Spleen (tissue), 11 donors: ENCODE results near the gene ZNF3. TPM values are rescaled to one million over a fixed set of nuclear protein-coding genes. Genes with fewer than 3 reads are reported as not detected.

Source experiments
- DNase-seq: peaks from one replicate; pipeline ENCODE4 v3.0.0-alpha.2; 2020
- H3K27ac ChIP-seq, 8 donors: fragments of 200-600 bp; sonication (generic) in 7 of 8; 1 replicate in 4 of 8; 2 replicates in 4 of 8; pipeline versions ENCODE4 v1.5.0 to v1.8.0; 2016 to 2021; ENCODE audit warnings: inconsistent platforms in 4 of 8, mild to moderate bottlenecking in 4 of 8, moderate library complexity in 1 of 8
- H3K27me3 ChIP-seq, 7 donors: fragments of 200-600 bp; sonication (generic) in 6 of 7; replicated peaks in 1 of 7; 1 replicate in 4 of 7; 2 replicates in 3 of 7; pipeline versions ENCODE4 v1.5.0 to v1.8.0; 2016 to 2021; ENCODE audit warnings: inconsistent platforms in 3 of 7, mild to moderate bottlenecking in 1 of 7
- H3K36me3 ChIP-seq, 6 donors: fragments of 200-600 bp; sonication (generic) in 5 of 6; 1 replicate in 4 of 6; 2 replicates in 2 of 6; pipeline versions ENCODE4 v1.5.0 to v1.8.0; 2016 to 2021; ENCODE audit warnings: inconsistent platforms in 2 of 6
- H3K4me1 ChIP-seq, 6 donors: fragments of 200-600 bp; sonication (generic) in 5 of 6; 1 replicate in 3 of 6; 2 replicates in 3 of 6; pipeline versions ENCODE4 v1.5.0 to v1.8.0; 2016 to 2021; ENCODE audit warnings: inconsistent platforms in 3 of 6
- H3K4me3 ChIP-seq, 8 donors: fragments of 200-600 bp; sonication (generic) in 7 of 8; 1 replicate in 4 of 8; 2 replicates in 4 of 8; pipeline versions ENCODE4 v1.5.0 to v1.8.0; 2016 to 2021; ENCODE audit warnings: inconsistent platforms in 4 of 8, mild to moderate bottlenecking in 4 of 8, moderate library complexity in 2 of 8
- H3K9me3 ChIP-seq, 8 donors: fragments of 200-600 bp; sonication (generic) in 7 of 8; 1 replicate in 4 of 8; 2 replicates in 4 of 8; pipeline versions ENCODE4 v1.5.0 to v1.8.0; 2016 to 2021; ENCODE audit warnings: inconsistent platforms in 4 of 8
- CTCF ChIP-seq, 11 experiments: fragments of 200-600 bp in 7 of 11; fragments of 450-650 bp in 4 of 11; sonication (generic) in 4 of 11; IDR thresholded peaks in 8 of 11; conservative IDR thresholded peaks in 3 of 11; 1 replicate in 7 of 11; 2 replicates in 4 of 11; pipeline versions ENCODE4 v1.4.0 to v1.8.0; 2016 to 2021; ENCODE audit warnings: antibody characterized with exemption in 11 of 11, inconsistent platforms in 4 of 11, mild to moderate bottlenecking in 1 of 11
- POLR2A ChIP-seq, 3 donors: fragments of 450-650 bp; IDR thresholded peaks; one replicate each; pipeline ENCODE4 v1.5.1; 2017; ENCODE audit warnings: antibody characterized with exemption in 3 of 3, mild to moderate bottlenecking in 1 of 3
- POLR2AphosphoS5 ChIP-seq, 3 donors: sonication (generic); formaldehyde crosslinking; IDR thresholded peaks; one replicate each; pipeline ENCODE4 v1.5.1; 2017; ENCODE audit warnings: antibody characterized with exemption in 3 of 3
- WGBS, 5 donors: extraction: QIAGEN DNeasy Blood & Tissue Kit in 3 of 5; methylation state at CpG; one replicate each; pipeline versions ENCODE4 v1.1.5 to v1.1.7; 2013 to 2018; 5-methylcytosine and 5-hydroxymethylcytosine counted together
- intact Hi-C: fragments of 100-400 bp; cut with DNase I; formaldehyde crosslinking; loops from one replicate; pipeline ENCODE4 v1.15.0; 2023; ENCODE audit warnings: low total_unique reads
- polyA plus RNA-seq, 3 donors: library from polyadenylated mRNA; stranded (reverse); fragments of 200-250 nt; gene quantifications; one replicate each; pipeline ENCODE4 v1.2.1, GENCODE V29; 2013
- total RNA-seq, 7 donors: library from RNA; depleted of rRNA in 3 of 7; stranded (reverse); fragments of >200 nt in 3 of 7; fragmentation: NEBNext Ultra II Directional in 4 of 7; extraction: Animal tissue kit (Norgen Biotek cat#: 25700) in 4 of 7; gene quantifications; one replicate each; pipeline versions ENCODE4 v1.1.0 to v1.2.1, GENCODE V29; 2016 to 2021
- donor health status: healthy with polysubstance abuse.
- donor health status: DM: no; HTN: no; CAD: no; lungs with moderate emphysema.
- donor health status: DM: no; HTN: no; CAD: no.
- donor health status: Bipolar disorder and iron deficiency.
- donor health status: healthy.
- donor health status: DM: no; HTN: no; CAD: no.
- donor health status: DM: yes; HTN: yes; CAD: no.

Gene ZNF3
- total and polyA plus RNA-seq, 10 donors = 11.0 to 34.0 (median 27.9) TPM

- Histone ChIP-seq H3K27ac (peak overlapping the region in 4 of 8 donors; percentile 14 to 61 (median 40)), H3K4me1 (peaks cover 27 to 84% (median 54%) of the 10 kb centered on the region in 6 donors), H3K27me3 (no peaks in the 10 kb centered on the region), H3K9me3 (no peaks in the 10 kb centered on the region), H3K36me3 (peaks cover 0 to 29% (median 0%) of the 10 kb centered on the region in 6 donors), H3K4me3 (no peak overlapping the region)
- TF ChIP-seq POLR2A (IDR thresholded peaks at IDR 0.05) = no peak
- no peak for TF ChIP-seq CTCF (IDR thresholded peaks at IDR 0.05 in 8 of 11, conservative IDR thresholded peaks at IDR 0.05 in 3 of 11)
- TF ChIP-seq POLR2AphosphoS5 (IDR thresholded peaks at IDR 0.05) = no peak
- intact Hi-C loops = loop anchor here (5.0 kb wide), 1 partner anchor 42 kb away; the partner anchor contains the start of gene ZNF3
- no peak for DNase-seq
- 56 to 71% (median 68%) methylated on average over 4 of the region's 4 CpGs for WGBS, 5 donors
Observed at GRCh38 chr7:100124301-100125230, 43.0 kb upstream of the ZNF3 start.

GRCh38 chr7:100122568-100122967, 41.0 kb upstream of the ZNF3 start:
- Histone ChIP-seq H3K27me3 (no peaks in the 10 kb centered on the region), H3K9me3 (no peaks in the 10 kb centered on the region), H3K4me3 (no peak overlapping the region), H3K27ac (peak overlapping the region in 3 of 8 donors; percentile 7 to 38 (median 8)), H3K36me3 (peaks cover 0 to 29% (median 0%) of the 10 kb centered on the region in 6 donors), H3K4me1 (peaks cover 28 to 90% (median 53%) of the 10 kb centered on the region in 6 donors)
- WGBS, 5 donors = 87 to 95% (median 94%) methylated on average over 1 of the region's 1 CpG
- TF ChIP-seq CTCF (IDR thresholded peaks at IDR 0.05 in 8 of 11, conservative IDR thresholded peaks at IDR 0.05 in 3 of 11) = no peak
- no peak for DNase-seq
- intact Hi-C loops = no loop called here

- Histone ChIP-seq H3K27ac (peak overlapping the region in 3 of 8 donors; percentile 7 to 38 (median 8)), H3K4me3 (no peak overlapping the region), H3K9me3 (no peaks in the 10 kb centered on the region), H3K4me1 (peaks cover 28 to 90% (median 55%) of the 10 kb centered on the region in 6 donors), H3K36me3 (peaks cover 0 to 29% (median 0%) of the 10 kb centered on the region in 6 donors), H3K27me3 (no peaks in the 10 kb centered on the region)
- no peak for DNase-seq
- intact Hi-C loops = no loop called here
- 77 to 90% (median 82%) methylated on average over 13 of the region's 13 CpGs for WGBS, 5 donors
- TF ChIP-seq POLR2A (IDR thresholded peaks at IDR 0.05) (no peak), CTCF (IDR thresholded peaks at IDR 0.05 in 8 of 11, conservative IDR thresholded peaks at IDR 0.05 in 3 of 11) (no peak), POLR2AphosphoS5 (IDR thresholded peaks at IDR 0.05) (no peak)
Observed at GRCh38 chr7:100122067-100122466, 40.5 kb upstream of the ZNF3 start.

GRCh38 chr7:100120733-100121036, 39.2 kb upstream of the ZNF3 start:
- peaks cover 0 to 29% (median 0%) of the 10 kb centered on the region in 6 donors for H3K36me3 ChIP-seq
- H3K27me3 ChIP-seq = no peaks in the 10 kb centered on the region
- no peak for DNase-seq
- H3K4me1 ChIP-seq = peaks cover 22 to 81% (median 47%) of the 10 kb centered on the region in 6 donors
- H3K27ac ChIP-seq = peak overlapping the region; percentile 40 to 96 (median 89)
- H3K9me3 ChIP-seq = no peaks in the 10 kb centered on the region
- TF ChIP-seq POLR2A (IDR thresholded peaks at IDR 0.05) (no peak), POLR2AphosphoS5 (IDR thresholded peaks at IDR 0.05) (no peak), CTCF (IDR thresholded peaks at IDR 0.05 in 8 of 11, conservative IDR thresholded peaks at IDR 0.05 in 3 of 11) (no peak)
- WGBS, 5 donors = 38 to 71% (median 48%) methylated on average over 1 of the region's 1 CpG
- intact Hi-C loops = no loop called here
- H3K4me3 ChIP-seq = peak overlapping the region in 5 of 8 donors; percentile 75 to 93 (median 92)
